ENCODE results near the gene PLD1.
"Not testable (repeated sequence)": the region's sequence is repeated elsewhere in the genome, so short reads cannot be mapped to it uniquely, and the experiment has no call there.

Gene PLD1

DNA sequence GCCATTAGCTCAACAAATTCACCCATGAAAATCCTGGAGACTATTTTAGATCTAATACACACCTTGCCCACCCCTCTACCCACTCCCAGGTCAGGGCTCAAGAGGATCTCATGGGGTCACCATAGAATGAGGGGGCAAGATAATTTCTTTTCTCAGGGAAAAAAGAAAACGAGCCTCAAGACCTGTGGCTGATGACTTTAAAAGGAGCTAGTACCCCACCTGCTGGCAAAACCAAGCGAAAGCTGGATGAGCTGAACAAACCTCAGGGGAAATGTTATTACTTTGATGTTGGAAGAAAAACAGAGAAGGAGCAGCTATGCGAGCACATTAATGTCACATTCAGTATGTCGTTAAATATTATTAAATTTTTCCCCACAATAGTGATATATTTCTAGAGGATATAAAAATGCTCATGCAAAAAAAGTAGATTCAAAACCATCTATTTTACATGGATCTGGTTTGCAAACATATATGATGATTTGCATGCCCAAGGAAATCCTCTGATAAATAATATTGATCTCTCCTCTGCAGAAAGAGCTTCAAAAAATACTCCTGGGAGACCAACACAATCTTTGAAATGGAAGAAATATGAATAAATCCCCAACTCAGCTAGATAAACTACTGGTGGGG, 37.7 kb downstream of the PLD1 start:
- DNase-seq (ENCODE audit: low read depth) = no peak

- no peak for DNase-seq (ENCODE audit: low read depth)
Observed at GRCh38 chr3:171770689-171771620, 39.3 kb downstream of the PLD1 start.

- no peak for DNase-seq (ENCODE audit: low read depth)
Observed at GRCh38 chr3:171769461-171769860, 40.8 kb downstream of the PLD1 start.

GRCh38 chr3:171768986-171769385, 41.3 kb downstream of the PLD1 start:
- DNase-seq (ENCODE audit: low read depth) = no peak

- no peak for DNase-seq (ENCODE audit: low read depth)
Observed at GRCh38 chr3:171768281-171768900, 41.9 kb downstream of the PLD1 start.

- DNase-seq (ENCODE audit: low read depth) = no peak
Observed at GRCh38 chr3:171765511-171765887, 44.8 kb downstream of the PLD1 start.

- no peak for DNase-seq (ENCODE audit: low read depth)
Observed at GRCh38 chr3:171763392-171763791, 46.9 kb downstream of the PLD1 start.

- no peak for DNase-seq (ENCODE audit: low read depth)
Observed at GRCh38 chr3:171760477-171760876, 49.8 kb downstream of the PLD1 start.

- DNase-seq (ENCODE audit: low read depth) = no peak
Observed at GRCh38 chr3:171758109-171758508, 52.2 kb downstream of the PLD1 start.

GRCh38 chr3:171757361-171758034, 52.8 kb downstream of the PLD1 start:
- no peak for DNase-seq (ENCODE audit: low read depth)

DNA sequence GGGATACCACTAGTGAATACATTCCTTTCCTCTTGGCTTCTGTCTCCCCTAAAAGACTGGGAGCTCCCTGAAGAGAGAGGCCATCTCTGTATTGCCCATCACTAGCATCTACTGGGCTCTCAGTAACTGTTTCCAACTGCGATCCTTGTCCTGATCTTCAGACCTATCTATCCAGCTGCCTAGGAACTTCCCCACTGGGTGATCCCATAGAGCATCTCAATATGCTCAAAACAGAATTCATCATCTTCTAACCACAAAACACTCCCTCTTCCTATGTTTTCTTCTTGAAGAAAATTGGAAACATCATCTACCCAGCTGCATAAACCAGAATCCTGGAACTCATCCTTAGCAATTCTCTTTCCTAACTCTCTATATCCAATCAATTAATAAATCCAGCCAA, 54.6 kb downstream of the PLD1 start:
- DNase-seq (ENCODE audit: low read depth) = no peak

GRCh38 chr3:171755015-171755589, 55.2 kb downstream of the PLD1 start:
- DNase-seq (ENCODE audit: low read depth) = no peak

- no peak for DNase-seq (ENCODE audit: low read depth)
Observed at GRCh38 chr3:171753665-171754408, 56.4 kb downstream of the PLD1 start.

DNA sequence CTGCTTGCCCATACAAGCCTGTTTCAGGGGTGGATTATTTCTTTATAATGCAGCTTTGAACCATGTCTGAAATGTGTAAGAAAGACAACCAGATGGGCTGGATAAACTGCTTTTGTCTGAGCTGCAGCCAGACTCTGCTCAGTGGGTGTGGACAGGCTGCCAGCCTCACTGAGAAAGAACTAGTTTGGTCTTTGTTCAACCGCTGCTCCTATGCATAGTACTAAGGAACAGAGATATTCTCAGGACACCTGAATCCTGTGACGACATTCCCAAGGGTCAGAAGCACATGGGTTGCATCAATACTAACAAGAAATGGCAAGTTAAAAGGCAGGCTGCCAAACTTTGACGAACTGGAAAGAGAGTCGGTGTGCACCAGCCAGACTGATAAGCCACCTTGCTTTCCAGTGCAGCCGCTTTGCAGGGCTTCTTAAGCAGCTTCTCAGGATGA, 57.2 kb downstream of the PLD1 start:
- no peak for DNase-seq (ENCODE audit: low read depth)

- DNase-seq (ENCODE audit: low read depth) = no peak
Observed at GRCh38 chr3:171752329-171752728, 58.0 kb downstream of the PLD1 start.

DNA sequence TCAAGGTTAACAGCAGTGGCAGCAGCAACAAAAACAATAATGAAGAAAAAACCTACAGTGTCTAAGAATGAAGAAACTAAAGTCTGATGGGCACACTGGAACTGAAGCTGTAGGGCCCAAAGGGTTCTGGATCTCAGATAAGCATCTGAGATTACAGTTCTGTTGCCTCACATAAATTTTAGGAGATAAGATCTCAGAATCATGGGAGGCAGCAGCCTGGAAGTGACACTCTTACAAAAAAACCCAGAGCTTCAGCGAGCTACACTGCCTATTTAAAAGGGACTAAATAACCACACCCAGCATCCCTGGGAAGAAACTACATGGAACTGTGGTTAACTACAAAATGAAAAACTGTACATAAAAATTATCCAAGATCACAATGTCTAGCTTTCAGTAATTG, 61.2 kb downstream of the PLD1 start:
- DNase-seq (ENCODE audit: low read depth) = no peak

DNA sequence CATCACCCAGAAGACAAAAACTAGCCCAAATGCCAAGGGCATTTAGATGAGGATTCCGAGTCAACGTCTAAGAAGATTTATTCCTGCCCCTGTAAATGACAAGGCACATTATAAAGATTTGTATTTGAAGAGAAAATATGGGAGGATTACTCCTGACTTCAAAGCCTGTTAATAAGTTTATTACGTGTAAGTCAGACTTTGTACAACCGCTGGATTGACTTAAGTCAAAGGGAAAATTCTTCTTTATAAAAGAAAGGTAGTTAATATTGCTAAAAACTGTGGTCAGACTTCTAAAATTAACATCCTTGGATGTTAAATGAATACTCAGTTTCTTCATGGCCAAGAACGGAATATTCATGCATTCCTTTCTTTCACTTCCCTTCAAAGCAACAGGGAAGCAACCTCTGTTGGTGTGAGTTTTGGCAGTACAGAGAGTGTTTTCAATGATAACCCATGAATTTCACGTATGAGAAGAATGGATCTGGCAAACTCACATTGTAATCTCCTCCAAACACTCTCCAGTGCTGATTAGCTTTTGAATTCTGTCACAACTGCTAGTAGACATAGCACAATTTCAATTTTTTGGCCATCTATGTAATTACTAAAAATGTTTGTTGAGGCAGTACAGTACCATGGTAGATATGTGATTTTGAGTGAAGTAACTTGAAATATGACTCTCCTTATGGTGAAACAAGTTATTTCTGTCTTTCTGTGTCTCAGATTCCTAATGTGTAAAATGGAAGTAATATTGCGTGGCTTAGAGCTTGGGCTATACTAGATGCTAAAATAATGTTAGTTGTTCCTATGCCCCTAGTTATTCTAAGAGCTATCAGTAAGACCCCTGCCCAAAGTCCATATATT, 62.0 kb downstream of the PLD1 start:
- DNase-seq (ENCODE audit: low read depth) = no peak

DNA sequence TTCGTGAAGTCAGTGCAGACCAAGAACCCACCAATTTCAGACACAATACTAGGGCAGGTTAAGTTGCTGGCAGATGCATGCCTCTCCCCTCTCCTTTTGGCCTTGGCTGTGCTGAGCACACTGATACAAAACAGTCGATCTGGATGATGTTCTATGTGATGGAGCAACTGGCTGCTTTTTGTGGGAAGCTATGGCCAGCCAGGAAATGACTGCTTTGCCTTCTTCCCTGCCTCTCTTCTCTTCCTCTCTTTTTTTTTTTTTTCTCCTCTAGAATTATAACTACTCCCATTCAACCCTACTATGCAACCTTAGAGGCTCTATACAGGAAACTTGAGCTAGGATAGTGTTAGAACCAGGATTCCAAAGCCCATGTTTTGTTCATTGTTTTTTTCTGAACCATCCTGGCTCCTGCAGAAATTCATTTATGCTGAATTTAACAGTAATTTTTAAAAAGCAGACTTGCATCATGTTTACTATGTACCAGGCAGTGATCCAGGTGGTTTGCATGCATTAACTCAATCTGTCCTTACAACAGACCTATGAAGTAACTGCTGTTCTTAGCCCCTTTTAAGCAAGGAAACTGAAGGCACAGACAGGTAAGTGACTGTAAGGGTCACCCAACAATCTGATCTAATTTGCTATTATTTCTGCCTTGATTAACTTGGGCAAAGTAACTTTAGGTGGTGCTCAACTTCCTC, 62.9 kb downstream of the PLD1 start:
- DNase-seq (ENCODE audit: low read depth) = no peak

- DNase-seq (ENCODE audit: low read depth) = not testable (repeated sequence)
Observed at GRCh38 chr3:171746320-171747222, 63.7 kb downstream of the PLD1 start.

Data from T-helper 22 cell (primary cell).